ENCODE measurements around the gene NUDT19. TPM values are rescaled to one million over a fixed set of nuclear protein-coding genes. Genes with fewer than 3 reads are reported as not detected.
"Not testable (repeated sequence)": the region's sequence is repeated elsewhere in the genome, so short reads cannot be mapped to it uniquely, and the experiment has no call there.

NUDT19 gene
- polyA plus RNA-seq, 3 donors, result 3.8 to 5.6 (median 4.6) TPM

GRCh38 chr19:32651729-32652140 is 39.9 kb upstream of the NUDT19 start:
- H2AFZ ChIP-seq (ENCODE audit: insufficient read depth, low read depth, low read length, poor library complexity, severe bottlenecking), result no peak overlapping the region
- H3K4me3 Mint-ChIP-seq, result no peak overlapping the region
- H3K36me3 ChIP-seq (replicated peaks in 1 of 2; ENCODE audit: control insufficient read depth in 1 of 2, insufficient read depth in 2 of 2, low read length in 2 of 2), result peaks cover 60 to 67% of the 10 kb centered on the region in 2 donors
- no peak overlapping the region for H3K4me3 ChIP-seq (replicated peaks in 1 of 3; ENCODE audit: low read depth in 2 of 3, low read length in 3 of 3)
- peaks cover 4% of the 10 kb centered on the region for H3K4me1 Mint-ChIP-seq
- peaks cover 0 to 1% (median 0%) of the 10 kb centered on the region in 3 donors for H3K27me3 Mint-ChIP-seq (ENCODE audit: low read depth in 3 of 3)
- WGBS (ENCODE audit: insufficient coverage), result 46% methylated on average over 6 of the region's 8 CpGs
- H3K9me3 ChIP-seq (replicated peaks in 1 of 2; ENCODE audit: control insufficient read depth in 1 of 2, insufficient read depth in 1 of 2, low read length in 2 of 2), result no peaks in the 10 kb centered on the region
- no peak overlapping the region for H3K9ac ChIP-seq (ENCODE audit: insufficient read depth, low read length, poor library complexity, severe bottlenecking)
- DNase-seq, result no peak
- intact Hi-C loops (cut with micrococcal nuclease), result no loop called here
- no peak overlapping the region for H3K4me2 ChIP-seq (replicated peaks; ENCODE audit: extremely low read depth, low read length, poor library complexity, severe bottlenecking)
- H4K20me1 ChIP-seq (ENCODE audit: insufficient read depth, low read length), result no peaks in the 10 kb centered on the region
- H3K27ac ChIP-seq (ENCODE audit: low read depth in 1 of 2, low read length in 2 of 2), result no peak overlapping the region
- H3K27me3 ChIP-seq (ENCODE audit: control insufficient read depth in 2 of 2, insufficient read depth in 2 of 2, low read length in 2 of 2), result no peaks in the 10 kb centered on the region
- H3K4me1 ChIP-seq (ENCODE audit: control insufficient read depth in 1 of 2, insufficient read depth in 2 of 2, low read length in 2 of 2), result no peaks in the 10 kb centered on the region
- peak overlapping the region in 1 of 7 donors; percentile 12 for H3K27ac Mint-ChIP-seq
- no peaks in the 10 kb centered on the region for H3K9me3 Mint-ChIP-seq
- peaks cover 58 to 67% of the 10 kb centered on the region in 2 donors for H3K36me3 Mint-ChIP-seq
- H3K79me2 ChIP-seq (ENCODE audit: insufficient read depth, low read length), result no peaks in the 10 kb centered on the region
- TF ChIP-seq CTCF (IDR thresholded peaks at IDR 0.05), result no peak

GRCh38 chr19:32652331-32652730 is 39.3 kb upstream of the NUDT19 start:
- H3K4me3 Mint-ChIP-seq; H3K27me3 Mint-ChIP-seq (ENCODE audit: low read depth in 3 of 3); H3K4me2 ChIP-seq (replicated peaks; ENCODE audit: extremely low read depth, low read length, poor library complexity, severe bottlenecking); intact Hi-C loops (cut with micrococcal nuclease); H3K9ac ChIP-seq (ENCODE audit: insufficient read depth, low read length, poor library complexity, severe bottlenecking); H3K27ac ChIP-seq (ENCODE audit: low read depth in 1 of 2, low read length in 2 of 2); DNase-seq; H3K27me3 ChIP-seq (ENCODE audit: control insufficient read depth in 2 of 2, insufficient read depth in 2 of 2, low read length in 2 of 2); H3K4me1 Mint-ChIP-seq; H3K4me1 ChIP-seq (ENCODE audit: control insufficient read depth in 1 of 2, insufficient read depth in 2 of 2, low read length in 2 of 2); H3K9me3 ChIP-seq (replicated peaks in 1 of 2; ENCODE audit: control insufficient read depth in 1 of 2, insufficient read depth in 1 of 2, low read length in 2 of 2); H3K4me3 ChIP-seq (replicated peaks in 1 of 3; ENCODE audit: low read depth in 2 of 3, low read length in 3 of 3); H3K79me2 ChIP-seq (ENCODE audit: insufficient read depth, low read length); H3K9me3 Mint-ChIP-seq; H4K20me1 ChIP-seq (ENCODE audit: insufficient read depth, low read length); H2AFZ ChIP-seq (ENCODE audit: insufficient read depth, low read depth, low read length, poor library complexity, severe bottlenecking): not testable (repeated sequence)
- 100% methylated on average over 8 of the region's 13 CpGs for WGBS (ENCODE audit: insufficient coverage)
- H3K27ac Mint-ChIP-seq, result peak overlapping the region in 1 of 7 donors; percentile 42
- H3K36me3 Mint-ChIP-seq, result peaks cover 53 to 67% of the 10 kb centered on the region in 2 donors
- peaks cover 58 to 65% of the 10 kb centered on the region in 2 donors for H3K36me3 ChIP-seq (replicated peaks in 1 of 2; ENCODE audit: control insufficient read depth in 1 of 2, insufficient read depth in 2 of 2, low read length in 2 of 2)
